WTC11 (cell line): ENCODE measurements around the gene DNAH5. TPM values are rescaled to one million over a fixed set of nuclear protein-coding genes. Genes with fewer than 3 reads are reported as not detected.

Experiments used
- ATAC-seq: fragments of 200-7000 bp; cut with Tn5 transposase; 2 replicates; pipeline ENCODE4 v1.10.0; 2021; ENCODE audit warnings: mild to moderate bottlenecking, moderate library complexity
- CTCF ChIA-PET: fragments of 300-600 bp; sonication (Branson Sonifier 250); formaldehyde crosslinking; loops from one replicate; lab custom pipeline; 2021; ENCODE audit warnings: antibody characterized with exemption; lab: Charles Lee
- POLR2A ChIA-PET: fragments of 350-600 bp; sonication (Branson Sonifier 250); formaldehyde crosslinking; loops from one replicate; lab custom pipeline; 2021; ENCODE audit warnings: antibody characterized with exemption; lab: Charles Lee
- DNase-seq: peaks from one replicate; pipeline ENCODE4 v3.0.0; 2021; ENCODE audit warnings: low spot score
- H3K27ac Mint-ChIP-seq: 2 replicates; pipeline ENCODE4 v1.8.0; 2021; ENCODE audit warnings: mixed read lengths
- H3K27me3 Mint-ChIP-seq: 2 replicates; pipeline ENCODE4 v1.8.0; 2021; ENCODE audit warnings: low read depth, mild to moderate bottlenecking, moderate library complexity, mixed read lengths
- H3K36me3 Mint-ChIP-seq: 2 replicates; pipeline ENCODE4 v1.8.0; 2021; ENCODE audit warnings: mixed read lengths
- H3K4me1 Mint-ChIP-seq: 2 replicates; pipeline ENCODE4 v1.8.0; 2022; ENCODE audit warnings: mixed read lengths
- H3K4me3 Mint-ChIP-seq: 2 replicates; pipeline ENCODE4 v1.8.0; 2021; ENCODE audit warnings: mild to moderate bottlenecking, moderate library complexity, mixed read lengths
- H3K9me3 Mint-ChIP-seq: 2 replicates; pipeline ENCODE4 v1.8.0; 2021; ENCODE audit warnings: mixed read lengths
- AR ChIP-seq: fragments of 250-450 bp; sonication (Bioruptor Pico); IDR thresholded peaks from 2 replicates; pipeline ENCODE4 v1.9.0; 2021; ENCODE audit warnings: mild to moderate bottlenecking
- ATF1 ChIP-seq: sonication (generic); formaldehyde crosslinking; IDR thresholded peaks from 2 replicates; pipeline ENCODE4 v1.8.1; 2023; ENCODE audit warnings: mild to moderate bottlenecking, moderate library complexity, missing genetic modification reagents
- ATF6 ChIP-seq: sonication (generic); formaldehyde crosslinking; IDR thresholded peaks from 2 replicates; pipeline ENCODE4 v1.8.1; 2023; ENCODE audit warnings: mild to moderate bottlenecking, missing genetic modification reagents
- E2F5 ChIP-seq: sonication (generic); formaldehyde crosslinking; IDR thresholded peaks from 2 replicates; pipeline ENCODE4 v1.8.1; 2022; ENCODE audit warnings: mild to moderate bottlenecking, moderate library complexity, missing genetic modification reagents
- GRHL2 ChIP-seq: fragments of 250-450 bp; sonication (Bioruptor Pico); IDR thresholded peaks from 2 replicates; pipeline ENCODE4 v1.8.0; 2022; ENCODE audit warnings: mild to moderate bottlenecking, moderate library complexity; ENCODE audit not compliant: insufficient replicate concordance, severe bottlenecking
- GTF2I ChIP-seq: fragments of 250-450 bp; sonication (Bioruptor Pico); conservative IDR thresholded peaks from 2 replicates; pipeline ENCODE4 v1.4.0; 2021; ENCODE audit warnings: mild to moderate bottlenecking
- HMGXB4 ChIP-seq: sonication (generic); formaldehyde crosslinking; IDR thresholded peaks from 2 replicates; pipeline ENCODE4 v1.8.1; 2023; ENCODE audit warnings: mild to moderate bottlenecking, moderate library complexity, missing genetic modification reagents
- JUN ChIP-seq: sonication (generic); formaldehyde crosslinking; IDR thresholded peaks from 2 replicates; pipeline ENCODE4 v1.8.0; 2023; ENCODE audit warnings: mild to moderate bottlenecking, missing genetic modification reagents
- NFE2L1 ChIP-seq: sonication (generic); formaldehyde crosslinking; IDR thresholded peaks from 2 replicates; pipeline ENCODE4 v1.8.1; 2023; ENCODE audit warnings: missing genetic modification reagents
- NFYB ChIP-seq: sonication (generic); formaldehyde crosslinking; conservative IDR thresholded peaks from 2 replicates; pipeline ENCODE4 v1.8.0; 2022; ENCODE audit warnings: low read depth, missing genetic modification reagents
- PREB ChIP-seq: sonication (generic); formaldehyde crosslinking; IDR thresholded peaks from 2 replicates; pipeline ENCODE4 v1.8.1; 2022; ENCODE audit warnings: mild to moderate bottlenecking, missing genetic modification reagents, moderate library complexity, borderline replicate concordance
- TEAD1 ChIP-seq: sonication (generic); formaldehyde crosslinking; IDR thresholded peaks from 2 replicates; pipeline ENCODE4 v1.8.0; 2022; ENCODE audit warnings: mild to moderate bottlenecking, missing genetic modification reagents
- USF1 ChIP-seq: sonication (generic); formaldehyde crosslinking; IDR thresholded peaks from 2 replicates; pipeline ENCODE4 v1.8.0; 2022; ENCODE audit warnings: mild to moderate bottlenecking, missing genetic modification reagents
- ZBTB21 ChIP-seq: sonication (generic); formaldehyde crosslinking; IDR thresholded peaks from 2 replicates; pipeline ENCODE4 v1.8.1; 2023; ENCODE audit warnings: mild to moderate bottlenecking, missing genetic modification reagents, borderline replicate concordance
- ZNF121 ChIP-seq: sonication (generic); formaldehyde crosslinking; IDR thresholded peaks from 2 replicates; pipeline ENCODE4 v1.8.0; 2023; ENCODE audit warnings: missing genetic modification reagents
- ZNF425 ChIP-seq: fragments of 250-450 bp; sonication (Bioruptor Pico); conservative IDR thresholded peaks from 2 replicates; pipeline ENCODE4 v1.9.0; 2021; ENCODE audit warnings: mild to moderate bottlenecking
- ZNF532 ChIP-seq: fragments of 250-450 bp; sonication (Bioruptor Pico); IDR thresholded peaks from 2 replicates; pipeline ENCODE4 v1.9.0; 2021; ENCODE audit warnings: mild to moderate bottlenecking, borderline replicate concordance
- ZSCAN18 ChIP-seq: fragments of 250-450 bp; sonication (Bioruptor Pico); IDR thresholded peaks from 2 replicates; pipeline ENCODE4 v2.1.2; 2022; ENCODE audit warnings: mild to moderate bottlenecking, moderate library complexity
- total RNA-seq: library from RNA; stranded (reverse); gene quantifications from 3 replicates; pipeline ENCODE4 v1.2.3, GENCODE V29; 2021

DNAH5 gene
- total RNA-seq, 1 experiment from 2014 or later: 0.35 TPM

GRCh38 chr5:13878357-13878756, 66.1 kb downstream of the DNAH5 start (continued):
- no peak for TF ChIP-seq E2F5 (CRISPR knock-in tag)

- Mint-ChIP-seq H3K9me3 (0 out of 2 replicates have a peak, but pooled peaks cover 10% of the 10 kb centered on the region), H3K27ac (no peak overlapping the region), H3K4me3 (no peak overlapping the region), H3K27me3 (no peaks in the 10 kb centered on the region), H3K4me1 (no peaks in the 10 kb centered on the region), H3K36me3 (no peaks in the 10 kb centered on the region)
- CTCF ChIA-PET: interaction anchor here (1.3 kb wide), 1 partner anchor 12 kb away, joined by 6 read pairs; no protein-coding TSS in a partner anchor
- POLR2A ChIA-PET: no interaction called here
- DNase-seq: peak; percentile 62
- peak; percentile 60; the same call in 1 of the 2 replicates for ATAC-seq
- TF ChIP-seq GTF2I (CRISPR knock-in tag) (no peak), NFE2L1 (no peak), ZNF532 (CRISPR knock-in tag) (no peak), USF1 (CRISPR knock-in tag) (0 out of 2 replicates have a peak, but pooled peaks have one; percentile 38), GRHL2 (CRISPR knock-in tag) (no peak), AR (no peak), TEAD1 (peak; percentile 33; the same call in 1 of the 2 replicates), ATF1 (CRISPR knock-in tag) (no peak), HMGXB4 (CRISPR knock-in tag) (no peak), ZSCAN18 (CRISPR knock-in tag) (no peak), PREB (CRISPR knock-in tag) (no peak), JUN (CRISPR knock-in tag) (0 out of 2 replicates have a peak, but pooled peaks have one; percentile 30), ZNF425 (CRISPR knock-in tag) (no peak), ATF6 (CRISPR knock-in tag) (no peak), NFYB (CRISPR knock-in tag) (no peak), ZBTB21 (CRISPR knock-in tag) (no peak), ZNF121 (CRISPR knock-in tag) (no peak)
Measured at GRCh38 chr5:13866792-13867191, 77.7 kb downstream of the DNAH5 start.
